HepG2 (cell line): ENCODE data around the gene SMARCC1. TPM values are rescaled to one million over a fixed set of nuclear protein-coding genes. Genes with fewer than 3 reads are reported as not detected.
A peak's percentile ranks its signal among the peaks of the same experiment; 100 is the strongest.

Source experiments
- ATAC-seq: fragments of 200-7000 bp; cut with Tn5 transposase; 3 replicates; pipeline ENCODE4 v1.9.1; 2020; ENCODE audit warnings: mild to moderate bottlenecking, moderate library complexity
- BruUV-seq: library from RNA; stranded (reverse); fragments of 400-500 nt; replicated peaks from 2 replicates; lab custom pipeline; 2021; lab: Mats Ljungman, UMichigan
- CTCF ChIA-PET: fragments of 300-600 bp; formaldehyde crosslinking; extraction: SDS; loops from one replicate; lab custom pipeline; 2021; ENCODE audit warnings: low total read pairs, inconsistent platforms, low intra/inter-chr PET ratio; lab: Yijun Ruan, JAX
- POLR2A ChIA-PET: fragments of 350-600 bp; sonication (Branson Sonifier 250); formaldehyde crosslinking; loops from one replicate; lab custom pipeline; 2020; ENCODE audit warnings: antibody characterized with exemption, inconsistent platforms; lab: Yijun Ruan, JAX
- DNase-seq: peaks from one replicate; pipeline ENCODE4 v3.0.0-alpha.2; 2015; ENCODE audit warnings: low spot score
- FAIRE-seq: peaks from 3 replicates; lab custom pipeline; 2011; peaks lifted over from hg19 to GRCh38; lab: Jason Lieb, UNC
- H2AFZ ChIP-seq: one replicate; pipeline ENCODE4 v1.6.1; 2011; ENCODE audit warnings: low read length, inconsistent platforms
- H3K27ac ChIP-seq: fragments of 300-600 bp; 3 replicates; pipeline ENCODE4 v1.8.0; 2011; ENCODE audit warnings: mixed run types, mild to moderate bottlenecking, mixed read lengths, low read length, inconsistent platforms; ENCODE audit not compliant: insufficient read depth; ENCODE audit errors: extremely low read length
- H3K27me3 ChIP-seq, 2 experiments: fragments of 200-600 bp in 1 of 2; 2 replicates in 1 of 2; 3 replicates in 1 of 2; pipeline versions ENCODE4 v1.6.0 to v1.8.0; 2011; ENCODE audit warnings: low read length in 2 of 2, mild to moderate bottlenecking in 2 of 2, moderate library complexity in 2 of 2, inconsistent platforms in 1 of 2; ENCODE audit not compliant: insufficient read depth in 2 of 2, control insufficient read depth in 1 of 2
- H3K36me3 ChIP-seq, 2 experiments: fragments of 200-600 bp in 1 of 2; replicated peaks in 1 of 2; 2 replicates in 1 of 2; 3 replicates in 1 of 2; pipeline versions ENCODE4 v1.5.1 to v1.8.0; 2011; ENCODE audit warnings: low read length in 2 of 2, inconsistent platforms in 1 of 2; ENCODE audit not compliant: insufficient read depth in 2 of 2, control insufficient read depth in 1 of 2
- H3K4me1 ChIP-seq: 2 replicates; pipeline ENCODE4 v1.5.1; 2012; ENCODE audit warnings: low read length, inconsistent platforms; ENCODE audit not compliant: insufficient read depth
- H3K4me2 ChIP-seq: 2 replicates; pipeline ENCODE4 v1.6.0; 2011; ENCODE audit warnings: low read depth, low read length, inconsistent platforms
- H3K4me3 ChIP-seq, 3 experiments: fragments of 200-600 bp in 1 of 3; sonication (generic), shearing (Covaris generic) in 1 of 3; replicated peaks in 1 of 3; 2 replicates each; pipeline ENCODE4 v1.5.1; 2011 to 2016; ENCODE audit warnings: low read length in 3 of 3, inconsistent platforms in 2 of 3, low read depth in 2 of 3, mild to moderate bottlenecking in 2 of 3, control low read depth in 1 of 3, mixed read lengths in 1 of 3; ENCODE audit not compliant: insufficient read depth in 1 of 3
- H3K79me2 ChIP-seq: one replicate; pipeline ENCODE4 v1.6.1; 2011; ENCODE audit warnings: low read length, inconsistent platforms; ENCODE audit not compliant: insufficient read depth
- H3K9ac ChIP-seq: 2 replicates; pipeline ENCODE4 v1.6.0; 2011; ENCODE audit warnings: mild to moderate bottlenecking, low read depth, low read length, inconsistent platforms; ENCODE audit not compliant: insufficient read depth
- H3K9me3 ChIP-seq: 2 replicates; pipeline ENCODE4 v1.5.1; 2012; ENCODE audit warnings: mild to moderate bottlenecking, low read length
- H4K20me1 ChIP-seq: 2 replicates; pipeline ENCODE4 v1.6.0; 2011; ENCODE audit warnings: inconsistent platforms, mild to moderate bottlenecking, low read length, moderate library complexity; ENCODE audit not compliant: insufficient read depth
- ATF4 ChIP-seq, 2 experiments: fragments of 450-650 bp in 1 of 2; sonication (generic) in 1 of 2; formaldehyde crosslinking; IDR thresholded peaks; 2 replicates each; pipeline versions ENCODE4 v1.5.0 to v1.8.0; 2020 to 2022; ENCODE audit warnings: mild to moderate bottlenecking in 1 of 2, missing genetic modification reagents in 1 of 2
- TOE1 ChIP-seq: sonication (generic); formaldehyde crosslinking; IDR thresholded peaks from 2 replicates; pipeline ENCODE4 v1.4.0; 2020; ENCODE audit warnings: mild to moderate bottlenecking, missing genetic modification reagents
- ZBTB37 ChIP-seq: sonication (generic); formaldehyde crosslinking; IDR thresholded peaks from 2 replicates; pipeline ENCODE4 v1.4.0; 2020; ENCODE audit warnings: mild to moderate bottlenecking, missing genetic modification reagents
- WGBS: methylation state at CpG from one replicate; pipeline ENCODE4 v1.1.6; 2017; ENCODE audit warnings: low lambda C conversion rate; 5-methylcytosine and 5-hydroxymethylcytosine counted together
- in situ Hi-C: cut with HindIII; loops from 2 replicates; pipeline ENCODE4 v1.10.0; 2017; ENCODE audit warnings: low pct_unique_long_range_greater_than_20kb; ENCODE audit not compliant: extremely low pct_ligation_motif_present
- intact Hi-C: fragments of 100-400 bp; cut with micrococcal nuclease; formaldehyde crosslinking; loops from one replicate; pipeline ENCODE4 v1.10.0; 2022; ENCODE audit not compliant: unreplicated experiment
- polyA plus RNA-seq, 8 experiments: library from polyadenylated mRNA; depleted of rRNA in 3 of 8; stranded (reverse) in 7 of 8; unstranded in 1 of 8; fragments of >200 nt; fragmentation: Illumina TruSeq in 4 of 8; extraction: Trizol in 4 of 8; gene quantifications; 2 replicates each; pipeline versions ENCODE4 v1.2.1 to v1.2.3, GENCODE V29; 2011 to 2016; ENCODE audit warnings: low read depth in 4 of 8, missing spikeins in 1 of 8, mixed read lengths in 1 of 8; ENCODE audit not compliant: insufficient read depth in 1 of 8
- total RNA-seq, 5 experiments: library from RNA; depleted of rRNA; stranded (reverse); fragments of >200 nt; fragmentation: Illumina TruSeq; extraction: Trizol; gene quantifications; 2 replicates each; pipeline ENCODE4 v1.2.3, GENCODE V29; 2016; ENCODE audit warnings: low read depth in 1 of 5

SMARCC1 gene
- total and polyA plus RNA-seq, 2 of the 13 experiments (the other 11 are each of a cell fraction or from before 2014, with no cell fraction given), result 47.9 to 58.4 TPM

- DNase-seq (no peak), FAIRE-seq (no peak), ATAC-seq (no peak; the same call in 2 of the 3 replicates)
- Histone ChIP-seq H3K9me3 (no peaks in the 10 kb centered on the region), H3K4me1 (peaks cover 34% of the 10 kb centered on the region), H3K36me3 (no peaks in the 10 kb centered on the region), H3K27me3 (peaks cover 4 to 6% of the 10 kb centered on the region in 2 experiments; a peak in 4 of 5 replicates), H3K4me2 (peak overlapping the region; percentile 75), H3K27ac (no peak overlapping the region), H2AFZ (no peak overlapping the region), H3K4me3 (0 out of 6 replicates have a peak overlapping the region, but pooled peaks of 1 of the 3 experiments have one; percentile 55), H3K79me2 (no peaks in the 10 kb centered on the region), H3K9ac (no peak overlapping the region), H4K20me1 (no peaks in the 10 kb centered on the region)
- WGBS, result 29% methylated on average over 6 of the region's 6 CpGs
- in situ Hi-C loops, result no loop called here
- POLR2A ChIA-PET, result no interaction called here
- intact Hi-C loops, result no loop called here
- no TSS peak for BruUV-seq
- TF ChIP-seq ATF4 (CRISPR knock-in tag; IDR thresholded peaks at IDR 0.05) (peak in 1 of 2 experiments; percentile 81; a peak in 2 of 4 replicates), ZBTB37 (CRISPR knock-in tag) (no peak)
- CTCF ChIA-PET, result no interaction called here
These were observed 240.0 kb downstream of the SMARCC1 start for GRCh38 chr3:47541583-47542108.

- ChIA-PET CTCF (no interaction called here), POLR2A (no interaction called here)
- no peaks in the 10 kb centered on the region for H3K36me3 ChIP-seq
- BruUV-seq, result no TSS peak
- WGBS, result 60% methylated on average over 3 of the region's 4 CpGs
- intact Hi-C loops, result no loop called here
- H2AFZ ChIP-seq, result no peak overlapping the region
- in situ Hi-C loops, result no loop called here
- no peak overlapping the region for H3K4me2 ChIP-seq
- H3K27ac ChIP-seq, result no peak overlapping the region
- FAIRE-seq (no peak), DNase-seq (no peak), ATAC-seq (no peak)
- no peak for TF ChIP-seq TOE1 (CRISPR knock-in tag)
- H3K27me3 ChIP-seq, result peaks cover 4 to 13% of the 10 kb centered on the region in 2 experiments; a peak in 4 of 5 replicates
- H3K9me3 ChIP-seq, result no peaks in the 10 kb centered on the region
- no peak overlapping the region for H3K9ac ChIP-seq
- no peaks in the 10 kb centered on the region for H4K20me1 ChIP-seq
- H3K4me1 ChIP-seq, result peaks cover 34% of the 10 kb centered on the region
- no peaks in the 10 kb centered on the region for H3K79me2 ChIP-seq
- no peak overlapping the region for H3K4me3 ChIP-seq
These were observed 241.4 kb downstream of the SMARCC1 start for GRCh38 chr3:47540281-47540680.
